Activated CD4-positive, CD25-positive, alpha-beta regulatory T cell treated with anti-CD3 and anti-CD28 coated beads, Interleukin-2, amount 50 U/mL, for 16 hours (primary cell): ENCODE results near the gene CTAG1A.
A peak's percentile ranks its signal among the peaks of the same experiment; 100 is the strongest.
"Not testable (repeated sequence)": the region's sequence is repeated elsewhere in the genome, so short reads cannot be mapped to it uniquely, and the experiment has no call there.

ENCODE experiments used
- DNase-seq: peaks from one replicate; pipeline ENCODE4 v3.0.0-alpha.2; 2020; ENCODE audit warnings: low read depth, low spot score

Gene CTAG1A

DNA sequence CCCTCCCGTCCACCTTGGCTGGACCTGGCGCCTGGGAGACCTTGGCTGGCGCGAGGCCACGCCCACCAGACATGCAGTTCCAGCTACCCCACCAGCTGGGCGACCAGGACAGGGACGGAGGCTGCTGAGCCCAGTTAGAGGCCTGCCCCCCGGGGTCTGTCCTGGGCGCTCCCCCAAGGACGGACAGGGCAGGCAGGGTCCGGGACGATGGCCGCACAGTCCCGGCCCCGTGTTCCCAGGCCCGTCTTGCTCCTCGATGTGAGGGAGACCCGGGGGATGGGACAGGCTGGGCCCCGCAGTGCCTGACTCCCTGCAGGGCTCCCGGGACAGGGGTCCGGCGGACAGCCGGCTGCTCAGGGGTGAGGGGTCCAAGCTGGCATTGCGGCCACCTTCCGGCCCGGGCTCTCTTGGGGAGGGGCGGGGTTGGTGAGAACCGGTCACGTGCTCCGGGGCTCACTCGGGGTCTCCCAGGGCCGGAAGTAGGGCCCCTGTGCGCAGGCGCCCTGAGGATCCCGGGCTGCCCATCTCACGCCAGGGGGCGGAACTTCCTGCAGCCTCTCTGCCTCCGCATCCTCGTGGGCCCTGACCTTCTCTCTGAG lies at the start of gene CTAG1A:
Gene CTAG1A (plus strand): TSS at position 549 of the 599 bp plus-strand sequence. CDS start 74 bp downstream, outside the sequence.
- not testable (repeated sequence) for DNase-seq

DNA sequence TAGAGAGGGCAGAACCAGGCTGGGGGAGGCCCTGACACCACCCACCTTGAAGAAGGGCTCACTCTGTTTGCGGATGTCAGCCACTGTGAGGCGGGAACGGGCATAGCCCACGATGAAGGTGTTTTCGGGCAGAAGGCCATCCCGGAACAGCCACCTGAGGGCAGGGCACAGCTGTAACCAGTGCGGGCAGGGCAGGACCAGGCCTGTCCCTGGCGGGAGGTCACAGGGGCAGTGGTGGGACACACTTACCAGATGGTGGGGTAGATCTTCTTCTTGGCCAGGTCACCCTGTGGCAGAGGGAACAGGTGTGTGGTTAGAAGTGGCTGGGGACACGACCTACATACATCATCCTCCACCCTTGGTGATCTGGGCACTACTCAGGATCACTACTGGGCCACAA lies 49.0 kb upstream of the CTAG1A start:
- DNase-seq = no peak

DNA sequence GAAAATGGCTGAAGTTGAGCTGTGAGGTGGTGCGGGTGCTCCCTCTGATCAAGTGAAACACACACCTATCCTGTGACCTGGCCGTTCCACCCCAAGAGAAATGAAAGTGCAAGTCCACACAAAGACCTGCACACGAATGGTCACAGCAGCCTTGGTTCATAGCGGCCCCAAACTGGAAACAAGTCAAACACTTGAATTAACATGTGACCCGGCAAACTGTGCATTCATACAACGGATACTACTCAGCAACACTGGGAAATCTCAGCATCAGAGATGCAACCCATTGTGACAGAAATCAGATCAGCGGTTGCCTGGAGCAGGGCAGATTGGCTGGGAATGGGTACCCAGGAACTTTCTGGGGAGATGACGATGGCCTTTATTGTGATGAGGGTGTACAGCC lies 45.9 kb upstream of the CTAG1A start:
- no peak for DNase-seq

GRCh38 chrX:154540365-154540764 lies 44.6 kb upstream of the CTAG1A start:
- not testable (repeated sequence) for DNase-seq

GRCh38 chrX:154540897-154541535 lies 43.9 kb upstream of the CTAG1A start:
- no peak for DNase-seq

DNA sequence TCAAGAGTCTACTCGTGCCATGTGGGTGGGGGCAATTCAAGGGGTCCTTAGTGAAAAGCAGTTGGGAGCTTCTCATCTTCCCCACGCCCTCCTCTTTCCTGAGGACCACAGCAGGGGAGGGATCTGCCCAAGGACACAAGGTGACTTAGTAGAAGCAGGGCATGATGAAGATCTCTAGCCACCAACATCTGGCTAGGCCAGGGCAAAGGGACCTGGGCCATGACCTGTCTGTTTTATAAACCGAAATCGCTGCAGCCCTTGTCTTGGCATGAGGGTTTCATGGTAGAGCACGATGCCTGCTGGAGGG lies 43.4 kb upstream of the CTAG1A start:
- no peak for DNase-seq

- DNase-seq = peak; percentile 11
These were observed 42.8 kb upstream of the CTAG1A start for GRCh38 chrX:154541896-154542722.

DNA sequence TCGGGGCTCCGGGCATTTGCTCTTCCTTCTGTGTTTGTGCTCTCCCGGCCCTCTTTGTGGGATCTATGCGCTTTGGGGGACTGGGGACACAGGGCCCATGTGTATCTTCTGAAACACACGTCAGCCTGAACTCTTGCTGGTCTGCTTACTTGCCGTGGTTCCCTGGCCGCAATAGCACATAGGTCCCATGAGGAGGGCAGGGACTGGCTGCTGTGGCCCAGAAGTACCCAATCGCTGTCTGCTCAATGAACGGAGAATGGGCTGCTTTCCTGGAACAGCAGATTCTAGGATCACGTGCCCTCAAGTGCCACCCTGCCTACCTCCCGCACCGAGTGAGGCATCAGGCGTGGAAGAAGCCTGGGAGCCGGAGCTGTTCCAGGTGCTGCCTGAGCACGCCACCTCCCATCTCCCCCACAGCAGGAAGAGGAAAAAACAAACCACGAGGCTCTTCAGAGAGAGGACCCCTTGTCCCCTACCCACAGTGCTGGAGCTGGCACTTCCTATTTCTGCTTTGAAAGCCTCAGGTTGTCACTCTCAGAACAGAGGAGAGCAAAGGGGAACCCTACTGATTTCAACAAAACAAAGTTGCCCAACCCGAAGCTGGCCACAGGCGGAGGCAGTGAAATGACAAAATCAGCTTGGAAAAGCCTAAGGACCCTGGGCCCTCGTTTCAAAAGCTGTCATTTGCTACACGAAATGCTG lies 42.1 kb upstream of the CTAG1A start:
- no peak for DNase-seq

DNA sequence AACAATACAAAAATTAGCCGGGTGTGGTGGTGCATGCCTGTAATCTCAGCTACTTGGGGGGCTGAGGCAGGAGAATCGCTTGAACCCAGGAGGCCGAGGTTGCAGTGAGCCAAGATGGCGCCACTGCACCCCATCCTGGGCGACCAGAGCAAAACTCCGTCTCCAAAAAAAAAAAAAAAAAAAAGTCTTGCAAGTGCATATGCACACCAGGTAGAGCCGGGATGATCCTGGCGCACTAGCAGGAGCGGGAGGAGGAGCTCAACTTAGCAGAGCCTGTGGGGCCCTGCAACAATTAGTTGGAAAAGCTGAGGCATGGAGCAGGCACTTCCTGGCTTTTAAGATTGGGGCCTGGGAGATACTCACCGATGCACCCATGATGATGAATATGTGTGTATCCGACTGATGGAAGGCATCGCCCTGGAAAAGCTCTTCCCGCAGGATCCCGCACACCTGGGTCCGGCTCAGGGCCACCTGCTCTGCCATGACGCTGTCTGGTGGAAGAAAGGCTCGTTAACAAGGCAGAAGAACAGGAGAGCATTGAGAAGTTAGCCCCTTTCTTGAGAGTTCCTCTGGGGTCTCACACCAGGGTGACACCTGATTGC lies 39.2 kb upstream of the CTAG1A start:
- DNase-seq = no peak

- peak; percentile 58 for DNase-seq
These were observed 38.3 kb upstream of the CTAG1A start, which contains the start of gene G6PD for GRCh38 chrX:154546354-154547244. Gene G6PD (minus strand): TSS chrX:154546846. CDS start chrX:154546155, 691 bp downstream.

DNA sequence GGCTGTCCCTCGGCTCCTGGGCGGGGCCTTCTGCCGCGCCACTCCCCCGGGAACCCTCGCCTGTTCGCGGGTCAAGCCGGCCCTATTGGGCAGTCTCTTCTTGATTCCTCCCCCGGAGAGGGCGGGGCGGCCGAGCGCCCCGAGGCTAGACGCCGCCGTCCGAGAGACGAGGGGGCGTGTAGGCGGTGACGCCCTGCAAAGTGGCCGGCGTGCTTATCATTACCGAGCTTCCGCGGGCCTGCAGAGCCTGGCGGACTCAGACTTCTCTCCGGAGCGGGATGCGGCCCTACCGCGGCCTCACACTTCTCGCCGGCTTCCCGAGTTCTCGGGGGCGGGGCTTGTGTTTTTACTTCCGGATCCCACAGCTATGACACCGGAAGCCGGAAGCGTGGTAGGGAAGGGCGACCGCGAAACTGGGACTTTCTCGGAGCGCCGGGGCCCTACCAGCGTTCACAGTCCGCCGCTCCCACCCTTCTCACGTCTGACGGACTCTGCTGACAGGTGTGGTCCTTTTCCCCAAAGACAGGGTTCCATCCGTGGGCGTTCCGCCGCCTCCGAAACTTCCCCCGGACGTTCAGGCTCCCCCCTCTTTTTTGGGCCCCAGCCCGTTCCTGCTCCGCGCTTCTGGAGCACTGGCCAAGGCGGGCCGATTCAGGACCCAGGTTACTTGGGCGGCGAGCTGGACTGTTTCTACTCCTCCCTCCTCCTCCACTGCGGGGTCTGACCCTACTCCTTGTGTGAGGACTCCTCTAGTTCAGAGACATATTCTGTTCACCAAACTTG lies 37.5 kb upstream of the CTAG1A start, which contains the start of gene IKBKG:
Gene IKBKG (plus strand): TSS at position 376 of the 783 bp plus-strand sequence. CDS start 4,383 bp downstream, outside the sequence.
- DNase-seq = peak; percentile 71

GRCh38 chrX:154548028-154548316 lies 37.0 kb upstream of the CTAG1A start:
- DNase-seq = no peak

DNA sequence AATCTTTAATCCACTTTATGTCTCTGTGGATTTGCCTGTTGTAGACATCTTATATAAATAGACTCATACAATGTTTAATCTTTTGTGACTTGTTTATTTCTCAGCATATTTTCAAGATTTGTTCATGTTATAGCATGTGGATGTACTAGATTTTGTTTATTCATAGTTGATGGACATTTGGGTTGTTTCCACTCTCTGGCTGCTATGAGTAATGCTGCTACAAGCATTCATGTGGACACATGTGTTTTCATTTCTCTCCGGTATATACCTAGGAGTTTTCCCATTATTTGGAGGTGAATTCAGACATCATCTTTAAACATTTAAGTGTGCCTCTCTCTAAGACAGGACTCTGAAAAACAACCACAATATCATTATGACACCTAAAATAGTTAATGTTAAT lies 35.2 kb upstream of the CTAG1A start:
- no peak for DNase-seq

GRCh38 chrX:154552112-154552806 lies 32.7 kb upstream of the CTAG1A start:
- DNase-seq = not testable (repeated sequence)

DNA sequence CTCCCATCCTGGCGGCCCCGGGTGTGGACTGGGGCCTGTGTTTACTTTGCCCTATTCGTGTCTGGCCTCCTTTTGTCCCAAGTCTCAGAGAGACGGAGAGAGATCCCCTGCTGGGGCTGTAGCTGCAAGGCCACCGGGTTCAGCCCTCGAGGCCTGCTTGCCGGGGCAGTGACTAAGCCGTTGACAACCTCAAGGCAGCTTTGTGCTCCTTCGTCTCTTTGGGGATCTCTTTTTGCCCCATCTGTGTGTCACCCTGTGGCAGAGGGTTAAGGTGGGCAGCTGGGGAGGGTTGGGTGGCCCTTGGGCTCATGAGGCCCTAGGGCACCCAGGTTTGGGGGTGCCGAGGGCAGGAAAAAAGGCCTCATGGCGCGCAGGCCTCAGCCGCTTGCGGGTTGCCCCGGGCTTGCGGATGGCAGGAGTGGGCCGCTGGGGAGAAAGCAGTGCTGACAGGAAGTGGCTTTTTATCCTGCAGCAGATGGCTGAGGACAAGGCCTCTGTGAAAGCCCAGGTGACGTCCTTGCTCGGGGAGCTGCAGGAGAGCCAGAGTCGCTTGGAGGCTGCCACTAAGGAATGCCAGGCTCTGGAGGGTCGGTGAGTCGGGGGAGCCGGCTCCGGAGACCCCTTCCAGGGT lies 26.8 kb upstream of the CTAG1A start:
- not testable (repeated sequence) for DNase-seq

DNA sequence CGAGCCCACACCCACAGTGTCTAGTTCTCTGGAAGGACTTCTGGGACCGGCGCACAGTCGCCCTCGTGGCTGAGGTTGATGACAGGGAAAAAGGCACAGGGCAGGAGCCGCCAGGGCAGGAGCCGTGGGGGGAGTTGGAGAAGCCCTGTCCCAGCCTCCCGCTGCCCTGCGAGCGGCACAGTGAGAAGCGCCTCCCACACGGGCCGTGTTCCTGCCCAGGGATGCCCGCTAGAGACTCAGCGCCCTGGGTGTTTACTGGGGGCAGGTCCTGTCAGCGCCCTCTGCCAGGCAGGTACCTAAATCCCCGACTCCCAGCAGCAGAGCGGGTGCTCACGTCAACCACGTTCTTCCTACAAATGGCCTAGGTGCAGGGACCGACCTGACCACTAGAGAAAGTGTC lies 26.0 kb upstream of the CTAG1A start:
- DNase-seq = not testable (repeated sequence)

GRCh38 chrX:154560326-154560725 lies 24.6 kb upstream of the CTAG1A start:
- DNase-seq = not testable (repeated sequence)

- DNase-seq = not testable (repeated sequence)
These were observed 22.6 kb upstream of the CTAG1A start for GRCh38 chrX:154562295-154562694.

GRCh38 chrX:154570361-154570760 lies 14.6 kb upstream of the CTAG1A start:
- DNase-seq = not testable (repeated sequence)
